Sigmoid colon (tissue), 4 donors: ENCODE measurements around the gene DCAF15.

ENCODE experiments used
- CTCF ChIP-seq, 4 experiments: fragments of 450-650 bp in 3 of 4; fragments of 200-600 bp in 1 of 4; IDR thresholded peaks; one replicate each; pipeline ENCODE4 v1.5.1; 2016 to 2019; ENCODE audit warnings: antibody characterized with exemption in 4 of 4, mild to moderate bottlenecking in 3 of 4, moderate library complexity in 2 of 4
- EP300 ChIP-seq, 4 donors: sonication (generic); formaldehyde crosslinking; IDR thresholded peaks; one replicate each; pipeline ENCODE4 v1.6.1; 2017; ENCODE audit warnings: antibody characterized with exemption in 4 of 4
- POLR2A ChIP-seq, 2 donors: fragments of 450-650 bp; IDR thresholded peaks; one replicate each; pipeline ENCODE4 v1.6.1; 2016; ENCODE audit warnings: antibody characterized with exemption in 2 of 2, mild to moderate bottlenecking in 2 of 2, moderate library complexity in 2 of 2
- POLR2AphosphoS5 ChIP-seq, 4 donors: sonication (generic); formaldehyde crosslinking; IDR thresholded peaks; one replicate each; pipeline ENCODE4 v1.6.1; 2017; ENCODE audit warnings: antibody characterized with exemption in 4 of 4

DNA sequence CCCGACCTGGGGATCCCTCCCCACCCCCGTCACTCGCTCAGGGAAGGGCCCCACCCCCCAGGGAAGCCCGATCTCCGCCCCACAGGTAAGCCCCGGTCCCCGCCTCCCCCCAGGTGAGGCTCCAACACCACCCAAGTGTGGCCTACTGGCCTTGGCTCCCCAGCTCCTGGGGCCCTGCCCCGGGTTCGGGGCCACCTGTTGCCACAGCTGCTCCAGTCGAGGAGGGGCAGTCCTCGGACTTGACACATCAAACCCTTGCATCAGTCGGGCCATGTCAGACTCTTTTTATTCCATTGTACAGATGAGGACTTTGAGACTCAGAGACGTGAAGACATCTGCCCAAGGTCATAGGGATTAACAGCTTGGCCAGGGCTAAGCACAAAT is 45.8 kb upstream of the DCAF15 start:
- no peak for TF ChIP-seq POLR2A (IDR thresholded peaks at IDR 0.05)
- no peak for TF ChIP-seq POLR2AphosphoS5 (IDR thresholded peaks at IDR 0.05)
- no peak for TF ChIP-seq CTCF (IDR thresholded peaks at IDR 0.05)
- TF ChIP-seq EP300 (IDR thresholded peaks at IDR 0.05): no peak
